Glutamatergic neuron (in vitro differentiated cells): ENCODE results near the gene SHISAL2A. TPM values are rescaled to one million over a fixed set of nuclear protein-coding genes. Genes with fewer than 3 reads are reported as not detected.
A peak's percentile ranks its signal among the peaks of the same experiment; 100 is the strongest.

Source experiments
- DNase-seq: peaks from one replicate; pipeline ENCODE4 v3.0.0; 2022
- H3K27ac Mint-ChIP-seq: one replicate; pipeline ENCODE4 v1.8.0; 2020; ENCODE audit warnings: mild to moderate bottlenecking, mixed read lengths, inconsistent platforms; ENCODE audit not compliant: unreplicated experiment
- H3K27me3 Mint-ChIP-seq: one replicate; pipeline ENCODE4 v1.8.0; 2020; ENCODE audit warnings: mild to moderate bottlenecking, moderate library complexity, mixed read lengths, inconsistent platforms; ENCODE audit not compliant: unreplicated experiment
- H3K36me3 Mint-ChIP-seq: one replicate; pipeline ENCODE4 v1.8.0; 2020; ENCODE audit warnings: mild to moderate bottlenecking, mixed read lengths, inconsistent platforms; ENCODE audit not compliant: unreplicated experiment
- H3K4me1 Mint-ChIP-seq: one replicate; pipeline ENCODE4 v1.8.0; 2020; ENCODE audit warnings: mild to moderate bottlenecking, low read depth, mixed read lengths, inconsistent platforms; ENCODE audit not compliant: unreplicated experiment
- H3K4me3 Mint-ChIP-seq: one replicate; pipeline ENCODE4 v1.8.0; 2020; ENCODE audit warnings: mild to moderate bottlenecking, mixed read lengths, inconsistent platforms; ENCODE audit not compliant: unreplicated experiment
- H3K9me3 Mint-ChIP-seq: one replicate; pipeline ENCODE4 v1.8.0; 2020; ENCODE audit warnings: mild to moderate bottlenecking, moderate library complexity, mixed read lengths, inconsistent platforms; ENCODE audit not compliant: unreplicated experiment
- CTCF ChIP-seq: fragments of 200-600 bp; sonication (generic); IDR thresholded peaks from one replicate; pipeline ENCODE4 v1.5.0; 2021; ENCODE audit not compliant: partially characterized antibody, unreplicated experiment
- total RNA-seq: library from RNA; stranded (reverse); fragmentation: NEBNext Ultra II Directional; extraction: Animal tissue kit (Norgen Biotek cat#: 25700); gene quantifications from one replicate; pipeline ENCODE4 v1.2.1, GENCODE V29; 2021; ENCODE audit not compliant: unreplicated experiment

SHISAL2A gene
- total RNA-seq, 1 donor from 2014 or later, result not detected

DNA sequence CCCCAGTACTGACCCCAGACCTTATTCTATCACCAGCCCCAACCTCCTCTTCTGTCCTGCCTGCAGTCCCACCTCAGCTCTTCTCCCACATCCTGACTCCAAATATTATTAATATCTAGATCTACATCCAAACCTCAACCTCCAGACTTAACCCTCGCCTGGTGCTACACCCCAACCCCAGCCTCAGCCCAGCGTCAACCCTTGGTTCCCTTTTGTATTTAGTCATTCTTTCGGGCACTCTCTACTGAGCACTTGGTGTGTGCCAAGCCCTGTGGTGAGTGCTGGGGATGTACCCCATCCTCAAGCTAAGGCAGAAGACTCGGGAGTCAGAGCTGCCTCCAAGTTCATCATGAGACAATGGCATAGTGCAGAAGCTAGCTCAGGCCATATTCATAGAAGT, 1.1 kb downstream of the SHISAL2A start:
- H3K9me3 Mint-ChIP-seq, result peaks cover 2% of the 10 kb centered on the region
- DNase-seq, result no peak
- peak overlapping the region; percentile 81 for H3K4me3 Mint-ChIP-seq
- H3K27ac Mint-ChIP-seq, result no peak overlapping the region
- TF ChIP-seq CTCF, result no peak
- H3K36me3 Mint-ChIP-seq, result peaks cover 8% of the 10 kb centered on the region
- peaks cover 2% of the 10 kb centered on the region for H3K4me1 Mint-ChIP-seq
- H3K27me3 Mint-ChIP-seq, result peaks cover 16% of the 10 kb centered on the region

DNA sequence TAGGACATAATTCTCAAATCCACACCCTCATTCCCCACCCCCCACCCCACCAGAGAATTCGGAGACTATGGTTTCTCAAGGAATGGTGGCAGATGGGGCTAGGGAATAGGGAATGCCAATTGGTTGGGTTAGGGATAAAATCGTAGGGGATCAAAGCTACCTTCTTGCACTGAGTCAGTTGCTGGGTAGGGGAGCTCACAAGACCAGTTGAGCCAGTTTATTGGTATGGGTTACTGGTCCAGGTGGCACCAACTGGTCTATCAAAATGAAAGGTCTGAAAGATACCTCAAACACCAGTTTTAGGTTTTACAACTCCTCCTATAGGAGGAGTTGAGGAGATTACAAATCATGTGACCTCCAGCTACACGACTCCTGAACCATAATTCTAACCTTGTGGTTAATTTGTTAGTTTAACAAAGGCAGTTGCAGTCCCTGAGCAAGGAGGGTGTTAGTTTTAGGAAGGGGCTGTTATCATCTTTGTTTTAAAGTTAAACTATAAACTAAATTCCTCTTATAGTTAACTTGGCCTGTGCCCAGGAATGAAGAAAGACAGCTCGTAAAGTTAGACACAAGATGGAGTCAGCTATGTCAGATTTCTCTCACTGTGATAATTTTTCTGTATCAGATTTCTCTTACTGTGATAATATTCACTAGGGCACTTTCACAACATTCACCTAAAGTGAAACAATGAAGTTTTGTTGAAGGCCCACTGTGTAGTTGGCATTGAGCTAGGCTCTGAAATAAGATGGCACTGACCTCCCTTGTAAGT, 2.5 kb downstream of the SHISAL2A start:
- DNase-seq, result no peak
- peaks cover 15% of the 10 kb centered on the region for H3K27me3 Mint-ChIP-seq
- no peak overlapping the region for H3K27ac Mint-ChIP-seq
- TF ChIP-seq CTCF, result no peak
- peaks cover 2% of the 10 kb centered on the region for H3K9me3 Mint-ChIP-seq
- H3K4me3 Mint-ChIP-seq, result no peak overlapping the region
- peaks cover 5% of the 10 kb centered on the region for H3K4me1 Mint-ChIP-seq
- H3K36me3 Mint-ChIP-seq, result peaks cover 8% of the 10 kb centered on the region

- H3K36me3 Mint-ChIP-seq, result peaks cover 8% of the 10 kb centered on the region
- peaks cover 15% of the 10 kb centered on the region for H3K27me3 Mint-ChIP-seq
- H3K27ac Mint-ChIP-seq, result no peak overlapping the region
- no peak for TF ChIP-seq CTCF
- no peak overlapping the region for H3K4me3 Mint-ChIP-seq
- peaks cover 4% of the 10 kb centered on the region for H3K9me3 Mint-ChIP-seq
- no peak for DNase-seq
- H3K4me1 Mint-ChIP-seq, result peaks cover 8% of the 10 kb centered on the region
Observed at GRCh38 chr1:52636721-52637695, 4.0 kb downstream of the SHISAL2A start.

- H3K27me3 Mint-ChIP-seq, result peaks cover 12% of the 10 kb centered on the region
- DNase-seq, result no peak
- peaks cover 4% of the 10 kb centered on the region for H3K9me3 Mint-ChIP-seq
- TF ChIP-seq CTCF, result no peak
- peaks cover 8% of the 10 kb centered on the region for H3K36me3 Mint-ChIP-seq
- no peak overlapping the region for H3K27ac Mint-ChIP-seq
- peaks cover 8% of the 10 kb centered on the region for H3K4me1 Mint-ChIP-seq
- no peak overlapping the region for H3K4me3 Mint-ChIP-seq
Observed at GRCh38 chr1:52637946-52638345, 5.0 kb downstream of the SHISAL2A start.
